HG03571 (cell line): ENCODE results near the gene ADORA1.

Experiments used
- ATAC-seq: cut with Tn5 transposase; IDR thresholded peaks from one replicate; pipeline ENCODE4 v1.9.1; 2021; ENCODE audit not compliant: unreplicated experiment

The ADORA1 gene

DNA sequence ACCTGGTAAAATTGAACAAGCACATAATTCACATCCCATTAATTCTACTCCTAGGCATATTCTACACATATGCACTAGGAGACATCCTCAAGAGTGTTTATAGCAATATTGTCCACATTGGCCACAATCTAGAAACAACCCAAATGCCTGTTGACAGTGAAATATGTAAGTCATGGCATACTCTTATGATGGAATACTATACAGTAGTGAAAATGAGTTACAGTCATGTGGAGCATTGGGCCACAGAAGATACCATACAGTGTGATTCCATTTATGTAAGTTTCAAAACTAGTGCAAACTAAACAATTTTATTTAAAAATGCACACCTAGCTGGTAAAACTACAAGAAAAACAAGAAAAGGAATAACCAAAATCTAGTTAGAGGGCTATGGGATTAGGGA, 82.8 kb downstream of the ADORA1 start:
- ATAC-seq: no peak

DNA sequence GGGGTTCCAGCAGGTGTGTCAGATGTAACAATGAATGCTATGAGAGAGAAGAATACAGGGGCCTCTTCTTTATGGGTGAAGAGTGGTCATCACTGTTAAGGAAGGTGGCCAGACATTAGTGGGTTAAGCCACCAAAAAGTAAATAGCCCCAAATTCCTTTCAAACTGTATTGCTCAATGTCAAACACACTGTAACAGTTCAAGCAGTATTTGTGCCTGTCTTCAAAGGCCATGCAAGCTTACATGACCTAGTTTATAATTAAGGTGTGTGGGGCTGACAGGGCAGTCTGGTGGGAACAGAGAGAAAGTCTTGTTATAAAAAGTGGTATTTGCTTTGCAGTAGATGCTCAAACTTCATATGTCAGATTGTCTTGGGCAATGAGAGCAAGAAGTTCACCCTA, 83.5 kb downstream of the ADORA1 start:
- ATAC-seq: no peak

DNA sequence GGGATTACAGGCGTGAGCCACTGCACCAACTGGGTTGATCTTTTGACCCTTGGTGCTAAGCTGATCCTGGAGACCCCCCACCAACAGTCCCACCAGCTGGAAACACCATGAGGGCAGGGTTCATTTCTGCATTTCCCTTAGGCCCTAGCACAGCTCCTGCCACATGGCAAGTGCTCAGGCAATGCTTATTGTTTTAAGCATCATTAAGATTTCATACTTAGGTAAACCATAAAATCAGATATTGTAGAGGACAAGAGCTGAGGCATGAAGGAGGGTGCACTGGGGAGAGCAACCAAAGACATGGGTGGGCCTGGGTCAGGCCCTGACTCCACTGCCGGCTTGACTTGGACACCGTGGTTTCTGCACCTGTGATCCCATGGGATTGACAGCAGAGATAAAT, 84.3 kb downstream of the ADORA1 start:
- ATAC-seq: no peak

- no peak for ATAC-seq
These were observed 85.6 kb downstream of the ADORA1 start for GRCh38 chr1:203213126-203213525.

DNA sequence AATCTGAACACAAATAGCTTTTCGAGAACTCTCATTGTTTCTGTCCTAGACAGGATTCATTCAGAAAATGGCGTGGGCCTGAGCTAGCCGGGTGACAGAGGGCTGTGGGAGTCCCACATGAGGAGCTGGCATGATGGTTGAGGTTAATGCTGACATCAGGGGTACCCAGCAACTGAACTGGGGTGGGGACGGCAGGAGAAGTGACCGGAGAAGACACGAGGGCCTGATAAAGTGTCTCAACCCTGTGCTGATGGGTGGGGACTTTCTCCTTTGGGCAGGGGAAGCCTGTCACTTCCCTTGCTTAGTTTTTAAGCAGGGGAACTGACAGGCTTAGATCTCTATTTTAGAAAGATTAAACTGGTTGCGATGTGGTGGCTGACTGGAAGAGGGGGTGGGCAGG, 87.3 kb downstream of the ADORA1 start:
- no peak for ATAC-seq

DNA sequence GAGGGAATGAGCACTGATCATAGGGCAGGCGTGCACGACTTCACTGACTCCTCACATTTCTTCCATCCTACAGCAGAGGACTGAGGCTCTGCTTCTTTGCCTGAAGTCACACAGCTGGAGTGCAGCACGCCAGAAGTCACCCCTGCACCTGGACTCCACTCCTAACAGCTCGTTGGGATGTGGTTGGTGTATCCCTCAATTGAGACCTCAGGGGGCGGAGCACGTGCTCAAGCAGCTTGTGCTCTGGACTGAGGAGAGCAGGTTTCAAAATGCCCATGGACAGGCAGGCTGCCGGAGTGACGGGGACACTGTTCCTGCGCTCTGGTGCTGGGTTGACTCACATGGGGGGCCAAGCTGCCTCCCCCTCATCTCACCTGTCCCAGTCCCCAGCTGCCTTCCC, 88.0 kb downstream of the ADORA1 start:
- ATAC-seq: no peak

DNA sequence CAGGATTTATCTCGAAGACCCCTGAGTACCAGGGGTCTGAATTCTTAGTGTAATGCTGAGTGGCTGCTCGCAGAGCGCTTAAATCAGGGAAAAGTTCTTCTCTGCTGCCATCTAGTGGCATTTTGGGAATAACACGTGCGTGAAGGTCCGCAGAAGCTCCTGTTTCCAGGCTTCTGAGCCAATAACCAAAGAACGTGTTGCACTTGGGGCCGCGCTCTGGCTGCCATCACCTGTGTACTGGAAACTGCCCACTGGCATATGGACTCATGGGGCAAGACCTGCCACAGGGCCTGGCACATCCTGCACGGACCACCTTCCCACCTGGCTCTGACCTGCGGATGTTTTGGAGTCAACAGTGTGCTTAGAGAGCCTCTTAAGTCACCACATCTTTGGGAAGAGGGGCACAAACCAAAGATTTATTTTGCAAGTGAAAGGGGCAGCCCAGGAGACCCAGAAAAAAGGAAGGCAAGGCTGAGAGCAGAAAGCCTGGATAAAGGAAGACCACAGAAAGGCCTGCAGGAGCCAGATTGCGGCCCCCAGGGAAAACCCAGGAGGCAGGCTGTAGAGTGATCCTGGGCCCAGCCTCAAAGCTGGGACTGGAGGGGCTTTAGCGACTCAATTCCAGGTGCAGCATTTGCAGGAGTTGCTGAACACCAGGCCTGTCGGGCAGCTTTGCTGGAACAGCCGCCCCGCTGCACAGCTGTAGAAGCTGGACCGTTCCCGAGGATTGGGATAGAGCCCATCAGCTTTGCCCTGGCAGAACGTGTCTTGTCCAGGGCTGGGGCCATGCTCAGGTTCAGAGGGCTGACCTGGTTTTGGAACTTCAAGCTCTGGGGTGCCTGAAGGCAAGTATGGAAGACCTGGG, 89.0 kb downstream of the ADORA1 start:
- no peak for ATAC-seq
